ENCODE data around the gene TMPRSS2. TPM values are rescaled to one million over a fixed set of nuclear protein-coding genes. Genes with fewer than 3 reads are reported as not detected.
A peak's percentile ranks its signal among the peaks of the same experiment; 100 is the strongest.
"Not testable (repeated sequence)": the region's sequence is repeated elsewhere in the genome, so short reads cannot be mapped to it uniquely, and the experiment has no call there.

The TMPRSS2 gene
- total RNA-seq, 1 experiment from 2014 or later = not detected

GRCh38 chr21:41428311-41428710 lies 79.6 kb downstream of the TMPRSS2 start:
- DNase-seq (ENCODE audit: low read depth) = no peak

- DNase-seq (ENCODE audit: low read depth) = no peak
Observed at GRCh38 chr21:41427556-41427955, 80.4 kb downstream of the TMPRSS2 start.

GRCh38 chr21:41426676-41427404 lies 81.1 kb downstream of the TMPRSS2 start:
- no peak for DNase-seq (ENCODE audit: low read depth)

- DNase-seq (ENCODE audit: low read depth) = peak; percentile 24
Observed at GRCh38 chr21:41425954-41426675, 81.8 kb downstream of the TMPRSS2 start, which contains the start of gene MX1. Gene MX1, plus strand, starts transcription at chr21:41426239. Its CDS starts 5,832 bp downstream, at chr21:41432071.

GRCh38 chr21:41425588-41425953 lies 82.4 kb downstream of the TMPRSS2 start:
- no peak for DNase-seq (ENCODE audit: low read depth)

GRCh38 chr21:41423305-41423636 lies 84.7 kb downstream of the TMPRSS2 start:
- not testable (repeated sequence) for DNase-seq (ENCODE audit: low read depth)

GRCh38 chr21:41422546-41423304 lies 85.2 kb downstream of the TMPRSS2 start:
- DNase-seq (ENCODE audit: low read depth) = no peak

- not testable (repeated sequence) for DNase-seq (ENCODE audit: low read depth)
Observed at GRCh38 chr21:41420998-41421397, 87.0 kb downstream of the TMPRSS2 start.

GRCh38 chr21:41419921-41420862 lies 87.8 kb downstream of the TMPRSS2 start:
- DNase-seq (ENCODE audit: low read depth) = peak; percentile 79

- no peak for DNase-seq (ENCODE audit: low read depth)
Observed at GRCh38 chr21:41418956-41419680, 88.8 kb downstream of the TMPRSS2 start.

GRCh38 chr21:41418393-41418792 lies 89.6 kb downstream of the TMPRSS2 start:
- DNase-seq (ENCODE audit: low read depth) = no peak

GRCh38 chr21:41417505-41417904 lies 90.5 kb downstream of the TMPRSS2 start:
- not testable (repeated sequence) for DNase-seq (ENCODE audit: low read depth)

Small RNA genes lying within 50 kb of the gene (small RNA-seq; reads per million reads assigned to genes)
- gene RF00421 = not detected

Other genes with a start within 250 kb of the TMPRSS2 start
- 0.10 TPM in 1 of 2 replicates, not detected in the other for gene FAM3B, start 191.4 kb downstream of the TMPRSS2 start, total RNA-seq (2014; rRNA removed; shearing (Covaris generic))
- gene MX2, start 146.1 kb downstream of the TMPRSS2 start, total RNA-seq (2014; rRNA removed; shearing (Covaris generic)) = 0.08 and 0.17 TPM in 2 replicates
- gene MX1, start 81.9 kb downstream of the TMPRSS2 start, total RNA-seq (2014; rRNA removed; shearing (Covaris generic)) = 6.5 and 7.3 TPM in 2 replicates